Dermis microvascular lymphatic vessel endothelial cell (primary cell): ENCODE results near the gene CFAP46. TPM values are rescaled to one million over a fixed set of nuclear protein-coding genes. Genes with fewer than 3 reads are reported as not detected.
"Not testable (repeated sequence)": the region's sequence is repeated elsewhere in the genome, so short reads cannot be mapped to it uniquely, and the experiment has no call there.

Experiments used
- DNase-seq, 2 donors: peaks; one replicate each; pipeline versions ENCODE4 v3.0.0 to v3.0.0-alpha.2; 2010; ENCODE audit warnings: low read depth in 2 of 2
- total RNA-seq: library from RNA; depleted of rRNA; stranded (reverse); fragments of >200 nt; gene quantifications from 2 replicates; pipeline ENCODE4 v1.2.1, GENCODE V29; 2014

Gene CFAP46
- total RNA-seq, 1 donor from 2014 or later = 1.2 TPM

DNA sequence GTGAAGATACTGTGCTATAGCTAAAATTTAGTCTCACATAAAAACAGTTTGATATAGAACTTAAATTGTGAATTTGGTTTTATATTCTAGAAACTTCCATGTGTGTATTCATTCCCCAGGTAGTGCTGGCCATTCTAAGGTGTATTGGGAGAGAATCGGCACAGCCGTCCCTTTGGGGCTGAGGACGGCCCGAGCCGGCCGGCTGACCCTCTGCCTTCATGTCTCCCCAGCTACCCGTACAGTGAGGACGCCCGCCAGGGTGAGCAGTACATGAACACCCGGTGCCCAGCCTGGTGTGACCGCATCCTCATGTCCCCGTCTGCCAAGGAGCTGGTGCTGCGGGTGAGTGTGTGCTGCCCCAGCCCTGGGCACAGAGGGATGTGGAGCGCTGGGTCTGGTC, 164.9 kb downstream of the CFAP46 start:
- DNase-seq = no peak

DNA sequence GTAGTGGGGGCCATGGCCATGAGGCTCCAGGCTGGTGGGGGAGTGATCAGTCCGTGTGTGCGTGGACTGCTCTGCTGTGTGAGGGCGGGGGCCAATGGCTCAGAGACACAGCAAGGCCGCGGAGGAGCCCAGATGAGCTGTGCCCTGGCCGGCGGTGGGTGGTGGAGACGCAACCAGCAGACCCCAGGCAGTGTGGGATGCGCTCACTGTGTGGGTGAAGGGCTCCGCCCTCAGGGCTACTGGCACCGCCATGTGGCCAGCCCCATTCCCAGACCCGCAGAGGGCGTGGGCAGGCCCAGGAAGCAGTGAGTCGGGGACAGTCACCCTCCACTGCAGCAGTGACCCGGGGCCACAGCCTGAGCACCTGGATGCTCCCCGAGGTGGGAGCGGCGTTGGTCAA, 165.5 kb downstream of the CFAP46 start:
- no peak for DNase-seq

DNA sequence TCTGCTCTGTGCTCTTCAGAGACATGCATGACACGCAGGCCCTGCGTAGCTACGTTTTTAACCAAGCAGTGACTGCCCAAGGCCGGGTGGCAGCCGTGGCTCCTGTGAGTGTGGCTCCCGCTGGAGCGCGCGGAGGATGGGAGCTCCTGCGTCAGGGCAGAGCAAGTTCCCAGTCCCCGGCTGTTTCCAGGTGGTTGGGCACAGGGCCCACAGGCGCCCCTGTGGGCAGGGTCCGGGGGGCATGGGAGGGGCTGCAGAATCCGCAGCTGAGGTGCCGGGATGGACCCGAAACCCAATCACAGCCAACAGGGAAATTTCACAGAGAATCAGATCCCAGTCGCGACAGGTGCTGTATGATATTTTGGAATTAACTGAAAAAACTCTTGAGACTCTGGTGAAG, 166.2 kb downstream of the CFAP46 start:
- DNase-seq = no peak

DNA sequence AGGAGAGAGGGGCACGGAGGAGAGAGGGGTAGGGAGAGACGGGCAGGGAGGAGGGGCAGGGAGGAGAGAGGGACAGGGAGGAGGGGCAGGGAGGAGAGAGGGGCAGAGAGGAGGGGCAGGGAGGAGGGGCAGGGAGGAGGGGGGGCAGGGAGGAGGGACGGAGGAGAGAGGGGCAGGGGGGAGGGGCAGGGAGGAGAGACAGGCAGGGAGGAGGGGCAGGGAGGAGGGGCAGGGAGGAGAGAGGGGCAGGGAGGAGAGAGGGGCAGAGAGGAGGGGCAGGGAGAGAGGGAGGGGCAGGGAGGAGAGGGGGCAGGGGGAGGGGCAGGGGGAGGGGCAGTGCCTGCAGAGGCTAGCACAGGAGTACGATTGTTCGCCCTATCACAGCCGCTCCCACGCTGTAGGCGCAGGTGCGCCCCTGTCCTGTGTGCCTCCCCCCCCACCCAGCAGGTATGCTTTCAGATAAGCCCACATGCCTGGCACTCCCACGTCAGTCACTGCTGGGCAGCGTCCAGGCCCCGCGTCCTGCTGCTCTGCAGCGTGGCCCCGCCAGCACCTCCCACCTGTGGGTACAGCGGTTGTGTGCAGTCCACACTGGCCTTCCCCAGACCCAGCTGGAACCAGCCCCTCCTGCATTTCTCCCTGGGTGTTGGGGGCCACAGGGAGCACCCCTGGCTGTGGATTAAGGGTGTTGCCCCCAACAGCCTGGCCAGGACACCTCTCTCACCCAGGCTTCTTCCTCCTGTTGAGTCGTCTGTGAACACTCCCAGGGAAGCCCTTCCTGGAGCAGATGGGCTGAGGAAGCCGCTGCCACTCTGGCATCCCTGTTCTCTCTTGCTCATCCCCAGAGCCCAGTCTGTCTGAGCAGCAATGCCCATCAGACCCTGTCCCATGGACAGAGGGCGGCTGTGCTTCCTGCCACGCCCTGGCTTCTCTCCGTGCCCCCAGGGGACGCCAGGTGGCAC, 167.2 kb downstream of the CFAP46 start:
- DNase-seq = no peak

DNA sequence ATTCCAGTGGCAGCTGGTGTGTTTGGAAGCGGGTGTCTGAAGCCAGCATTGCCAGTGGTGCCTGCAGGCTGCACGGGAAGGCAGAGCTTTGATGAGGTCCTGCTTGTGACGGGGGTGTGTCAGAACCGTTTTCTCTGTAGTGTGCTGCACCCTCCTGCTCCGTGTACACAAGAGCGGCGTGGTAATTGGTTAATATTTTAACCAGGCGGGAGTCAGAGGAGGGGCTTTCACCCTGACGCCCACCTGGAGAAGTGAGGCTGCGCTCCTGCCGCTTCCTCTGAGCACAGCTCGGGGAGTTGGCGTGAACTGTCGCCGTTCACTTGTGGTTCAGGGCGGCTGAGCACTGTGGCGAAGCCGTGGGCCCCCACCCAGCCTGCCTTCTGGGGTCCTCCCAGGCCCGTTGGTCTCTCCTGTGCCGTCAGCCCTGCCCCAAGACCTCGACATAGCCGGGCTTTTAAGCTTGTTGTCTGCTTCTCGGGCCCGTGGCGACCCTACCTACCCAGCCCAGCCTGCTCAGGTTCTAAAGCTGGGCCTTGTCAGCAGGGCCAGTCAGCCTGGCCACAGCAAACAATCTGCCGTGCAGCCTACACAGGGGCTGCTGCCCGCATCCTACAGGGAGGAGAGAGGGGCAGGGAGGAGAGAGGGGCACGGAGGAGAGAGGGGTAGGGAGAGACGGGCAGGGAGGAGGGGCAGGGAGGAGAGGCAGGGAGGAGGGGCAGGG, 168.0 kb downstream of the CFAP46 start:
- no peak for DNase-seq

DNA sequence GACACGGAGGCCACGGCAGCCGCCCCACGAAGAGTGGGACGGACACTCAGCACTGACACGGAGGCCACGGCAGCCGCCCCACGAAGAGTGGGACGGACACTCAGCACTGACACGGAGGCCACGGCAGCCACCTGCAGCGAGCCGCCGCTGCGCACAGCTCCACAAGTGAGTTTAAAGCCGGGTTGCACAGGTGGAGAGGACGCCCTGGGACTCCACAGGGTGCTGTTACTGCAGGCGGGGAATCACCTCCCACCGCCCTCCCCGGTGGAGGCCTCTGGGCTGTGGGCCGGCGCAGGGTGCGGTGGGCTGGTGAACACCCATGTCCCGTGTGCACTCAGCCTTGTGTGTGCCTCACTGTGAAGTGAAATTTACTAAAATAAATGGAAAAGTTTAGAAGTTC, 169.6 kb downstream of the CFAP46 start:
- DNase-seq = not testable (repeated sequence)

DNA sequence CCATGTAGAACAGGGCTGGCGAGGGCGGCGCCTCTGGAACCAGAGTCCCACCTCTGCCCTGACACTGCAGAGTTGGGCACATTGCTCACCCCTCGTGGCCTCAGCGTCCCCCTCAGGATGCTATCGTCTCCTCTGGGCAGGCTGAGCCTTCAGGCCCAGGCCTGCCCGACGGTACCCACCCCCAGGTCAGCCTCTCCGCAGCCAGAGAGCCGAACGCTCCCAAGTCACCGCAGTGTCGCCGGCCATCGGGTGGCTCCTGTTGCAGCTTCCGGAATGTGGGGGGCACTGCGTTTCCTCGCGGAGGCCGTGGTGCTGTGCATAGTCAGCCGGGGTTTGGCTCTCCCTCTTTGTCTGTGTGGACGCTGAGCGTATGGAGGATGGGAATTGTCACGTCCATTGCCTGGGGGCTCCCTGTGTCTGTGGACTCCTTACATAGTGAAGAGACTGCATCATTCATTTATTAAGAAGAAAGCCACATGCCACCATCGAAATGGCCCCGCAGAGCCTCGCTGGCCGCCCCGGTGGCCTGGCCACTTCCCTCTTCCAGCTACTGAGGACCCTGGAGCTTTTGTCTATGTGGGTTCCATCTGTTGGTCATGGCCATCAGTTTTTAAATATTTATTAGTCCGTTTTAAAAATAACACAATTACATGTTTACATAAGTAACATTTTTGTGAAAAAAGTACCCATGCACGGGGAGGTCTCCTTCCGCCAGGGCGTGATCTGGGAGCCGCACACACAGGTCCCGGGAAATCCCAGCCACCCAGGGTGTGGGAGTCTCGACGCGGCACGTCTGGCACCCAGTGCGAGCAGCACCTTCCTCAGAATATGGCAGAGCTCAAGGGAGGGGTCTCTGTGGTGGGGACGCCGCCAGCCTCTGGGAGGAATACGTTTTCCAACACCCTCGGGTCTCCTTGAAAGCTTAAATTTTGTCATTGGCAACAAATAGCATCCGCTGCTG, 172.0 kb downstream of the CFAP46 start:
- DNase-seq = no peak

DNA sequence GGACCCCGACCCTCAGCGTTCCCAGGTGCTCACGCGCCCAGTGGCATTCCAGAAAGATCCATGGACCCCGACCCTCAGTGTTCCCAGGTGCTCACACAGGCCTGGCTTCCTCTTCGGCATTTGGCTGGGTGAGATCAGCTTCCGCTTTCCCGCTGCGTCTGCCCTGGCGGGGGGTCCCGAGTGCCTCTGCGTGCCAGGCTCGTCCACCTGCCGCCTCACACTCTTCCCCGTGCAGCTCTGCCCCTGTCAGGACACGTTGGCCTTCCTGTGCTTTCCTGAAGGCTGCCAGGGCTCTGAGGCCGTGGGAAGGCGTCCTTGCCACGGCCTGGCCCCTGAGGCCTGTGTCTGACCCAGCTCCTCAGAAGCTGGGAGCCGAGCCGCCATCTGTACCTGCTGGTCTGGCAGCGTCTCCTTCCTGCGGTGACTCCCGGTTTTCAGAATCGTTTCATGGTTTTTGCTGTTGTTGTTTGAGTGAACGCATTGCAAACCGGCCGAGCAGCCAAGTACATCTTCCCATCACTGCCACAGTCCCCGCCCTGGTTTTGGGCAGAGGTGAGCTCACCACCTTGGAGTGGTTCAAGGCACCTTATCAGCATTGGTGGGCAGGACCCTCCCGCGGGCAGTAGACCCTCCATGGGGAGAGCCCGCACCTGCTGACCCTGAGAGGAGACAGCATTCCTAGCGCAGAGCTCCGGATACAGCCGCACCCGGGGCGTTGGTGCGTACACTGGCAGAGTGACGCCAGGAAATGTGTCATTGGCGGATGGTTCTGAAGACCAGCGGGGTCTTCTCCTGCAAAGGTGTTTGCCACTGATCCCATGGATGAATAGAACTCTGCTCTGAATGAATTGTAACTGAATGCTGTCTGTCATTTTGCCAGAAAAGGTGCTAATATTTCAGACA, 173.8 kb downstream of the CFAP46 start:
- no peak for DNase-seq

DNA sequence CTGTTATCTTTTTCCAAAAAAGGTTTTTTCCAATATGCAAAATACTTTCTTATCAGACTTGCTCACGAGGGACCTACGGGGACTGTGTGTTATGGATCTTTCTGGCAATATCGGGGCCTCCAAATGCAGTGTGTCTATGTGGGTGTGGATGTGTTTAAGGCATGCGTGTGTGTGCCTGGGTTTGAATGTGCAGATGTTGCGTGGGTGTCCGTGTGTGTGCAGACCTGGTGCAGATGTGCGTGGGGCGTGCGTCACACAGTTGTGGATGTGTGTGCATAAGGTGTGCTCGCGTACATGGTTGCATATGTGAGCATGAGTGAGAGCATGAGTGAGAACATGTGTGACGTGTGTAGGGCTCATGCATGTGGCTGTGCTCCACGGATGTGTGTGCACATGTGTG, 176.1 kb downstream of the CFAP46 start:
- DNase-seq = no peak

DNA sequence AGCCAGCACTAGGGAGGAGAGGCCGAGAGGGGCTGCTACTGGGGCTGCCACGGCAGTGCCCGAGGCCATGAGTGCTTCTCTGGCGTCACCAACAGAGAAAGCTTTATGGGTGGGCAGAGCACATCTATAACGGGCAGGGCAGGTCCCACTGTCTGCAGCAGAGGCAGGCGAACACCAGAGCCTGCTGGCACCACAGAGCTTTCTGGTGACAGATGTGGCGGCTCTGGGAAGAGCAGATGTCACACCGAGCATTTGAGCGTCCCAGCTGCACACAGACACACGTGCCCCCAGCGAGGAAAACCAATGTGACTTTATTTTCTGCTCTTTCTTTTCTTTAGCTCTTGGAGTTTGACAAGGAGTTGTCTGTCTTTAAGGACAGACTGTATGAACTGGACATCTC, 176.9 kb downstream of the CFAP46 start:
- DNase-seq = no peak

DNA sequence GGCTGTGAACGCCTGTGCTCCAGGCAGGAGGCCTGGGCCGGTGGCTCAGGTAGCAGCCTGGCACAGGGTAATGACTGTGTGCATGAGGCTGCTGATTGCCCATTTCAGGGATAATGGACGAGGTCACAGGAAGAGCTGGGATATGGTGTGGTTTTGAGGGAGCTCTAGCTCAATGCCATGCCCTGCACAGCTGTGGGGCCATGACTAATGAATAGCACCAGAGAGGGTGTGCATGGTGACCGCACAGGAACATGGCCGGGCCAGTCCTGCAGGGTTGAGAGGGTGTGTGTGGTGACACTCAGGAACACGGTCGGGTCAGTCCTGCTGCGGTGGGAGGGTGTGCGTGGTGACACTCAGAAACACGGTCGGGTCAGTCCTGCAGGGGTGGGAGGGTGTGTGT, 178.3 kb downstream of the CFAP46 start:
- DNase-seq = no peak

DNA sequence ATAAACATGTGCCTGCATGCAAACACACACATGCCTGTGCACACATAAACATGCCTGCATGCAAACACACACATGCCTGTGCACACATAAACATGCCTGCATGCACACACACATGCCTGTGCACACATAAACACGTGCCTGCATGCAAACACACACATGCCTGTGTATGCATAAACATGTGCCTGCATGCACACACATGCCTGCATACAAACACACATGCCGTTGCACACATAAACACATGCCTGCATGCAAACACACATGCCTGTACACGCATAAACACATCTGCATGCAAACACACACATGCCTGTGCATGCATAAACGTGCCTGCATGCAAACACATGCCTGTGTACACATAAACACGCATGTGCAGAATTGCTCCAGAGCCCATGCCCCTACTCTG, 178.8 kb downstream of the CFAP46 start:
- DNase-seq = no peak

DNA sequence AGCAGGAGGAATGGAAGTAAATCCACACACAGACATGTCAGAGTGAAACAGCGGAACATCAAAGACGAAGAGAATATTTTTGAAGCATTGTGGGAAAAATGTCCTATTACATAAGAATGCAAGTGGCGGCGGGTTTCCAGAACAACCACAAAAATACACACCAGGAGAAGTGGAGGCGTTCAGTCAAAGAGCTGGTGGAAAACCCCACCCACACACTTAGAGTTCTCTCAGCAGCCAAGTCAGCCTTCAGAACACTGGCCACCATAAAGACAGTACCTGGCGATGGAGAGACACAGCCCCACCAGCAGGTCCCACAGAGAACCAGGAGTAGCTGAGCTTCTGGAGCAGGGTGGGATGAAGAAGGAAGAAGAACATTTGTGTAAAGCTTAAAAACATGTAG, 180.1 kb downstream of the CFAP46 start:
- DNase-seq = no peak

DNA sequence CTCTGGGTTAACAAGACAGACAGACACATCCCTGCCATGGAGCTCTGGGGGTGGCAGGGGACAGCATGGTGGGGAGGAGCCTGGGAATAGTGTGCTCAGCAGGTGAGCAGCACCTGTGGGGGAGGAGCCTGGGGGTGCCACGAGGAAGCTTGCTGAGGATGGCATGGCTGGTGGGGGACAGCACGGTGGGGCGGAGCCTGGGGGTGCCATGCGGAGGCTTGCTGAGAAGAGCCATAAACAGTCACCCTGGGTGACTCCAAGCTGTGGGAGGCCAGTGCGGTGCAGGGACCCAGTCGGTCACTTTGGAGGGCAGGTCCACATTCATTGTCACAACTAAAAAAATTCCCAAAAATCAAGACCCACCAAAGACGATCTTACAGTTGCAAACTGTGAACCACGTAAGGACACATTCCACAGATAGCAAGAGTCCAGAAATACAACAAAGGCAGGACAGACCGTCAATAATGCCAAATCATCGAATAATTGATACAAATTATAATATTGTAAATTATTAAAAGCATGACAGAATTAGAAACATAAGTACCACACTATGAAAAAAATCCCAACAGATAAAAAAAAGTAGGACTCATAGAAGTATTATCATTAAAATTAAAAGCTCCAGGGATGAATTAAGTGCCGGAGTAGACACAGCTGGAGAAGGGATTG, 180.8 kb downstream of the CFAP46 start:
- DNase-seq = no peak

DNA sequence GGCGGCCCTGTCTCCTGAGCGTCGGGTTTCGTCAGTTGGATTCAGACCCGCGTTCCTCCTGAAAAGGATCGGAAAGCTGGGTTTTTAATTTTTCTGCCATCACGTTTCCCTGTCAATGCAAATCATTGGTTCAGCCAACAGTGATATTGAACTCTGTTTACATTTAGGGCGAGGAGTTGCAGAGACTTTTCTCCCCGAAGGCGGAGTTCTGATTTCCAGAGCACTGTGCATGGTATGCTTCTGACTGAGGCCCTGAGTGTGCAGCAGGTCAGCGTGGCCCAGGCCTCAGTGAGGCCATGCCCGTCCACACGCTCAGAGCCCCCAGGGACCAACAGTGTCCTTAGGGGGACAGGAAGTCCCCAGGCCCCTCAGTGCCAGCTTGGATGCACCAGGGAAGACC, 183.5 kb downstream of the CFAP46 start:
- DNase-seq = no peak

Other genes starting within 250 kb of the CFAP46 start
- not detected in 2 replicates for gene NKX6-2, start 156.4 kb downstream of the CFAP46 start, total RNA-seq
- gene ADGRA1, start 145.4 kb upstream of the CFAP46 start, total RNA-seq = not detected in 2 replicates
- under 0.01 TPM in 1 of 2 replicates, not detected in the other for gene KNDC1, start 217.6 kb upstream of the CFAP46 start, total RNA-seq